Measurements from ENCODE around the gene RPRML. TPM values are rescaled to one million over a fixed set of nuclear protein-coding genes. Genes with fewer than 3 reads are reported as not detected.
A peak's percentile ranks its signal among the peaks of the same experiment; 100 is the strongest.

The RPRML gene
- total RNA-seq, 2 donors from 2014 or later = 0.31 TPM; not detected in 1

DNA sequence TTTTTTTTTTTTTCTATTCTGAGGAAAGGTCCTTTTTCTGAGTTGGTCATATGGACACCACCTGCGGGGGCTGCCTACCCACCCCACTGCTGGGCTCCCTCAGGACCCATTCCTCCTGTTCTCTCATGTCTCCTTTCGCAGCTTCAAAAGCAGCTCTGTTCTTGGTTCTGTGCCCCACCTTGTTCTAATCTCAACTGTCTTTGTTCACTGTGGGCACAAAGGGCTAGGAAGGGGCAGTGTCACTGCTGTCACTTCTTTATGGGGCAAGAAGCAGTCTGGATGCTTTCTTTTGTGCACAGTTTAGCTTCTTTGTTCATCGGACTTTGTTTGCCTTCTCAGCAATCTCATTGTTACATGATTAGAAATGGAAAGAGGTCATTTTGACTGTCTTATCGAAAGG lies 49.0 kb downstream of the RPRML start:
- no peak for DNase-seq
- Mint-ChIP-seq H3K9me3 (no peaks in the 10 kb centered on the region), H3K27ac (no peak overlapping the region), H3K36me3 (ENCODE audit: low read depth) (peaks cover 48% of the 10 kb centered on the region), H3K27me3 (ENCODE audit: insufficient read depth) (no peaks in the 10 kb centered on the region), H3K4me1 (peaks cover 2% of the 10 kb centered on the region), H3K4me3 (no peak overlapping the region)
- H3K27ac ChIP-seq (ENCODE audit: low read depth, low read length) = peak overlapping the region; percentile 74
- no peak overlapping the region for H3K4me3 ChIP-seq (ENCODE audit: low read length)
- H3K36me3 ChIP-seq (ENCODE audit: control insufficient read depth, insufficient read depth, low read length) = peaks cover 66% of the 10 kb centered on the region
- WGBS, 2 experiments (ENCODE audit: insufficient coverage in 1 of 2, insufficient read length in 1 of 2) = 95% methylated on average over 4 of the region's 4 CpGs; no CpG with 5 or more reads in 1 of the 2 experiments
- no peaks in the 10 kb centered on the region for H3K27me3 ChIP-seq (ENCODE audit: control insufficient read depth, insufficient read depth, low read length, poor library complexity, severe bottlenecking)
- no peaks in the 10 kb centered on the region for H3K9me3 ChIP-seq (ENCODE audit: control insufficient read depth, low read length)
- H3K4me1 ChIP-seq (ENCODE audit: control insufficient read depth, insufficient read depth, low read length) = peaks cover 2% of the 10 kb centered on the region
- TF ChIP-seq CTCF (conservative IDR thresholded peaks at IDR 0.05) = no peak
- H3K9ac ChIP-seq (ENCODE audit: extremely low read depth, low read length, poor library complexity, severe bottlenecking) = no peak overlapping the region

DNA sequence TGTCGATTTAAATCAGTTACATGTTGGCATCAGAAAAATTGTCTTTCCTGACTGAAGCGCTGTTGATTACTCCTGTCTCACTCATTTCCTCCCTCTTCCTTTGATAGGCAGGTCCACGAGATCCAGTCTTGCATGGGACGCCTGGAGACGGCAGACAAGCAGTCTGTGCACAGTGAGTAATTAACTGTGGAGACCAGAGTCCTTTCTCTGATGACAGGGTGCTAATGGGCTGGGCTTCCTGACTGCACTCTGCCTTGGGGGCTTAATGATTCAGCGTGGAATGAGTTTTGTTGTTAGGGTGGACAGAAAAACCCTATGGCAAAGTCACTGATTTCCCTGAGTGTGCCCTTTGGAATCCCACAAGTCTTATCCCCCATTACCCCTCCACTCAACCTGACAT lies 49.6 kb downstream of the RPRML start:
- Histone ChIP-seq H3K27ac (ENCODE audit: low read depth, low read length) (peak overlapping the region; percentile 74), H3K4me1 (ENCODE audit: control insufficient read depth, insufficient read depth, low read length) (no peaks in the 10 kb centered on the region), H3K4me3 (ENCODE audit: low read length) (no peak overlapping the region), H3K36me3 (ENCODE audit: control insufficient read depth, insufficient read depth, low read length) (peaks cover 60% of the 10 kb centered on the region), H3K9me3 (ENCODE audit: control insufficient read depth, low read length) (no peaks in the 10 kb centered on the region), H3K9ac (ENCODE audit: extremely low read depth, low read length, poor library complexity, severe bottlenecking) (no peak overlapping the region), H3K27me3 (ENCODE audit: control insufficient read depth, insufficient read depth, low read length, poor library complexity, severe bottlenecking) (no peaks in the 10 kb centered on the region)
- Mint-ChIP-seq H3K27ac (no peak overlapping the region), H3K9me3 (no peaks in the 10 kb centered on the region), H3K27me3 (ENCODE audit: insufficient read depth) (no peaks in the 10 kb centered on the region), H3K4me1 (no peaks in the 10 kb centered on the region), H3K36me3 (ENCODE audit: low read depth) (peaks cover 41% of the 10 kb centered on the region), H3K4me3 (no peak overlapping the region)
- WGBS, 2 experiments (ENCODE audit: insufficient coverage in 1 of 2, insufficient read length in 1 of 2) = 75 to 81% methylated on average over 5 to 6 of the region's 6 CpGs
- no peak for DNase-seq
- no peak for TF ChIP-seq CTCF (conservative IDR thresholded peaks at IDR 0.05)

GRCh38 chr17:46928467-46929261 lies 50.4 kb downstream of the RPRML start:
- Histone ChIP-seq H3K27ac (ENCODE audit: low read depth, low read length) (no peak overlapping the region), H3K4me1 (ENCODE audit: control insufficient read depth, insufficient read depth, low read length) (no peaks in the 10 kb centered on the region), H3K9ac (ENCODE audit: extremely low read depth, low read length, poor library complexity, severe bottlenecking) (no peak overlapping the region), H3K27me3 (ENCODE audit: control insufficient read depth, insufficient read depth, low read length, poor library complexity, severe bottlenecking) (no peaks in the 10 kb centered on the region), H3K9me3 (ENCODE audit: control insufficient read depth, low read length) (no peaks in the 10 kb centered on the region), H3K36me3 (ENCODE audit: control insufficient read depth, insufficient read depth, low read length) (peaks cover 52% of the 10 kb centered on the region), H3K4me3 (ENCODE audit: low read length) (no peak overlapping the region)
- H3K36me3 Mint-ChIP-seq (ENCODE audit: low read depth) = peaks cover 34% of the 10 kb centered on the region
- 94 to 97% methylated on average over 10 of the region's 10 CpGs for WGBS, 2 experiments (ENCODE audit: insufficient coverage in 1 of 2, insufficient read length in 1 of 2)
- H3K4me1 Mint-ChIP-seq = peaks cover under 1% of the 10 kb centered on the region
- H3K27ac Mint-ChIP-seq = no peak overlapping the region
- H3K9me3 Mint-ChIP-seq = no peaks in the 10 kb centered on the region
- H3K4me3 Mint-ChIP-seq = no peak overlapping the region
- no peak for TF ChIP-seq CTCF (conservative IDR thresholded peaks at IDR 0.05)
- DNase-seq = no peak
- no peaks in the 10 kb centered on the region for H3K27me3 Mint-ChIP-seq (ENCODE audit: insufficient read depth)

Small RNAs within 50 kb of the gene (microRNA-seq; reads per million reads assigned to microRNA genes)
- gene MIR5089 (ENCODE audit: borderline microRNAs expressed) = not detected

Other genes with a start within 250 kb of the RPRML start
- 10 to 100 TPM; 19.9 to 21.8 TPM for gene WNT3, start 160.6 kb downstream of the RPRML start, total RNA-seq
- under 1 TPM in 1 of 2 donors, not detected in 1; 0.33 TPM for gene WNT9B, start 127.7 kb downstream of the RPRML start, total RNA-seq
- 10 to 100 TPM; 51.9 to 65.5 TPM for gene GOSR2, start 56.1 kb downstream of the RPRML start, total RNA-seq
- gene CDC27, start 210.0 kb upstream of the RPRML start, total RNA-seq = 100 to 1,000 TPM in 1 of 2 donors, 10 to 100 TPM in 1; 72.1 to 108 TPM
- 10 to 100 TPM; 15.5 to 20.0 TPM for gene MYL4, start 230.1 kb upstream of the RPRML start, total RNA-seq